ENCODE data around the gene NCOA4. TPM values are rescaled to one million over a fixed set of nuclear protein-coding genes. Genes with fewer than 3 reads are reported as not detected.
"Not testable (repeated sequence)": the region's sequence is repeated elsewhere in the genome, so short reads cannot be mapped to it uniquely, and the experiment has no call there.

Gene NCOA4
- total RNA-seq, 1 donor, result 252 TPM

DNA sequence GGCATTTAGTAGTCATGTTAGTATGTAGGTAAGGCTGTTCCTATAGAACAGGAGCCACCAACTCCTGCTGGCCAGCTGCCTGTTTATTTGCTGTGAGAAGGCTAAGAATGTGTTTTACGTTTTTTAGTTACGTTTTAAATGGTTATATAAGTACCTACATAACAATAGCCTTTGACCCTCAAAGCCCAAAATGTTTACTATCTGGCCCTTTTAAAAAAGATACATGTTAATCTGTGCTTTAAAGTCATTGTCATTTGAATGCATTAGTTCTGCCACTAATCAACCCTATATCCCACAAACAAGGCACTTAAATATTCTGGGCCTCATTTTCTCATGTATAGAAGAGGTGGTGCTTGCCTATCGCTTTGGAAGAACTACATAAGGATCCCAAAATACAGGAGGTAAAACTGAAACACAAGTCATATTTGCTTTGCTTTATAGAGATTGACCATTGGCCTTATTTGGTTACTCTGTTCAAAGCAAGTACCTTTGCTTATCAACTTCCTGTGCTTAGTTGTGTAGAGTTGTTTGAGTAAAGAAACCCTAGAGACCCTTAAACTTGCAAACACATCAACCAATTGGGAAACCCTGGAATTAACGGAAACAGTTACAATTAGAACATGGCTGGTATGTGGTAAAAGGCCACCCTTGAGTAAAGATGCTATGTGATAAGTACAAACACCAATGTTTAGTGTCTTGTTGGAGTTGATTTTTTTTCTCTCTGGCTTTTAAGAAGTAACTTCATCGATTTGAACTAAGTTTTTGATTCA, 32.2 kb downstream of the NCOA4 start:
- DNase-seq (ENCODE audit: low read depth in 2 of 3, low spot score in 2 of 3), result no peak

GRCh38 chr10:45997557-45997956, 32.9 kb downstream of the NCOA4 start:
- no peak for DNase-seq (ENCODE audit: low read depth in 2 of 3, low spot score in 2 of 3)

DNA sequence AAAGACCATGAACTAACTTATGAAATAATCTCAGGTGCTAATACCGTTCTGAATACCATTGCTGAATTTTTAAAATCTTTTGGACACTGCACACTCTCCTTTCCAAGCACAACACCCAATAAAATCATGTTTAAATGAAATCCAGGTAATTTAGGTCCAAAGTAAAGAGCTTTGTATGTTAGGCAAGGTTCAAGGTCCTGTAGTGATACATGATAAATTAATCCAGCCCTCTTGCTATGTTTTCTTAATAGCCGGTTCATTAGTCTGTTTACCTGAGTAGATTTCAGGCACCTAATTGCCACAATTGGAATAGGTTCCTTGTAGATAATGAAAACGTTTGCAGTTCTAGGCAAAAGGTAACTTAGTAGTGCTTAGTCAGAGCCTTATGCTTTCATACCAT, 44.8 kb downstream of the NCOA4 start:
- DNase-seq (ENCODE audit: low read depth in 2 of 3, low spot score in 2 of 3), result not testable (repeated sequence)

GRCh38 chr10:45984473-45984872, 46.0 kb downstream of the NCOA4 start:
- not testable (repeated sequence) for DNase-seq (ENCODE audit: low read depth in 2 of 3, low spot score in 2 of 3)

DNA sequence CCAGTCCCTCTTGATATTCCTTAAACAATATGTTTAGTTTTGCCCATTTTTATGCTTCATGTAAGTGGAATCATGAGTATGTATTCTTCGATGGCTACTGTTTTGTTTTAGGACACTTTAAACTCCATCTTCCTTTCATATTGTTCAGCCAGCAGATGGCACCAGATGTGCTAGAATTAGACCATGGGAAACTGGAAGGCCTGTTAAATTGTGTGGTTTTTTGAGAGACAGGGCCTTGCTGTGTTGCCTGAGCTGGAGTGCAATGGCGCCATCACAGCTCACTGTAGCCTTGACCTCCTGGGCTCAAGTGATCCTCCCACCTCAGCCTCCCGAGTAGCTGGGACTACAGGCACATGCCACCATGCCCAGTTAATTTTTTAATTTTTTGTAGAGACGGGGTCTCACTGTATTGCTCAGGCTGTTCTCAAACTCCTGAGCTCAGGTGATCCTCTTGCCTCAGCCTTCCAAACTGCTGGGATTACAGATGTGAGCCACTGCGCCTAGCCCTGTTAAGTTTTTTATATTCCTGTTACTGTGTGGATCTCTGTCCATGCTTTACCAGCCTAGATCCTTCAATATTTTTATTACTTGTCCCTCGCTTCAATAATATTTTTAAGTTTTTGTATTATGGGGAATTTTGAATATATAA, 46.8 kb downstream of the NCOA4 start:
- DNase-seq (ENCODE audit: low read depth in 2 of 3, low spot score in 2 of 3), result peak in 2 of 3 donors; percentile 63 to 82

DNA sequence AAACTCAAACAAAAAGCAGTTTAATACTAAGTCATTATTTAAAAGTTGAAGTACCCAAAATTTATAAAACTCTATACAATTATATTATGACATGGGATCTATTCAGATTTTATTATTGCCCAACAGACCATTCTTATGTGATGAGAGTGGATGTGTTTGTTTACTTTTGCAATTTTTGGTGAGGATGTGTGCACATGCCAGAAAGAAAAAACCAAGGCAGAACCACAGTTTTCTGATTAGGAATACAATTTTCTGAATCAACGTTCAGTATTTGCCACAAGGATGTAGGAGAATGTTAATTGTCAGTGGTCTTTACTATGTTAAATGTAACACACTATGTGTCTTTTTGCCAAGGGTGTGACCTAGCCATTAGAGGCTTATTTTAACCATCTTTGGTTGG, 49.1 kb downstream of the NCOA4 start:
- not testable (repeated sequence) for DNase-seq (ENCODE audit: low read depth in 2 of 3, low spot score in 2 of 3)

- DNase-seq (ENCODE audit: low read depth in 2 of 3, low spot score in 2 of 3), result not testable (repeated sequence)
Observed at GRCh38 chr10:45978554-45978953, 51.9 kb downstream of the NCOA4 start.

GRCh38 chr10:45974041-45974440, 56.4 kb downstream of the NCOA4 start:
- DNase-seq (ENCODE audit: low read depth in 2 of 3, low spot score in 2 of 3), result peak in 2 of 3 donors; percentile 9 to 21

DNA sequence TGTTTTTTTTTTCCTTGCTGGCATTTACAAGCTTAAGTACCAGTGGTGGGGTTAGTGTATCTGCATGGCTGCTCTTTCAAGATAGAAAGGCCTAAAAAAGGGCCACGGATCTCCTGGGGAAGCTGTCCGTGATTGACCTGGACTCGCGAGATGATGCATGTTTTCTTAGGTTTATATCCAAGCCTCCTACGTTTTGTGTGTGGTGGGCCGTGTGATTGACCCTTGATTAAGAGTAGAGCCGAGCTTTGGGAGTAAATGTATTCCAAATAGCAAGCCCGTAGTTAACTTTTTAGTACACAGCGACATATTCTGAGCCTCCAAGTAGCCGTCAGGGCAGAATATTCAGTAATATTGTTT, 57.6 kb downstream of the NCOA4 start:
- DNase-seq (ENCODE audit: low read depth in 2 of 3, low spot score in 2 of 3), result peak in 1 of 3 donors; percentile 6

DNA sequence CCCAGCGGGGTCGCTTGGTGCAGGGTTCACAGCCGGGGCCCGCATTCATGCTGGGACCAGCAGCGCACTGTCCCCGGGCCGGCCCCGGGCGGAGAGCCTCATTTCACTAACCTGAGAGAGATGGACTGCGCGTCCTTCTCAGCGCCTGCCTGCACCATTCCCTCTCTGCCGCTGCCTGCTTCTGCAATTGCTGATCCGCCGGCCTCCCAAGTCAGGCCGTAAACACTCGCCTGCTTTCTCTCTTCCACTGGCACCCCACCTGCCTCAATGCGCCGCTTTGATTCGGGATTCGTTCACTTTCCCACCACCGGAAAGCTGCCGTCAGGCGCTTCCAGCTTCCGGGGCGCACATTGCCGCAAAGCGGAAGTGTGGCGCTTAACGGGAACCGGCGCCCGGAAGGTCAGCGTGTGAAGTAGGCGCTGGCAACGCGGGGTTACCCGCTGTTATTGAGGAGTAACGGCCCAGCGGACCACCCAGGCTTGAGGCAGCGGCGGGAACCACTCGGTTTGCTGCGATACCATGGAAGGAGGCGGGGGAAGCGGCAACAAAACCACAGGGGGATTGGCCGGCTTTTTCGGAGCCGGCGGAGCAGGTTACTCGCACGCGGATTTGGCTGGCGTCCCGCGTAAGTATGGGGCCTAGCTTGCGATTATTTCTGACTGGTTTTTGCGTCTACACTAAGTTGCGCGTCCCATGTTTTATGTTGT, 58.2 kb downstream of the NCOA4 start, which contains the start of gene TIMM23:
Gene TIMM23, plus strand, starts transcription at position 384 of the 707 bp plus-strand sequence. Its CDS starts 136 bp downstream, at position 520.
- DNase-seq (ENCODE audit: low read depth in 2 of 3, low spot score in 2 of 3), result peak; percentile 55 to 88 (median 82)

DNA sequence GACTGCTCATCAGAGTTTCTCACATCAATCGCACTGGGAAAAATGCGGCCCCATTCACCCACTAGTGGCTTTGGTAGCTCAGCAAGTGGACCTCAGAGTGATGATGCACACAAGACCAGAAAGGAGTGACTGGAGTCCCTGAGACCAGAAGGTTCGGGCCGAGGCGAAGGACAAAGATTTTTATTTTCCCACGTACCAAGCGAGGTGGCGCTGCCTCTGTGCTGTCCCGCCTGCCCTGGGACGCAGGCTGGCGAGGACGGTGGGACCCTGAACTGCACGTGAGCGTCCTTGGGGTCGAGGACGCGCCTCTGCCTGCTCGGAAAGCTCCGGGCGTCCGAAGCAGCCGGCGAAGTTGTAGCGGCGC, 58.7 kb downstream of the NCOA4 start:
- DNase-seq (ENCODE audit: low read depth in 2 of 3, low spot score in 2 of 3), result peak in 2 of 3 donors; percentile 33 to 37

DNA sequence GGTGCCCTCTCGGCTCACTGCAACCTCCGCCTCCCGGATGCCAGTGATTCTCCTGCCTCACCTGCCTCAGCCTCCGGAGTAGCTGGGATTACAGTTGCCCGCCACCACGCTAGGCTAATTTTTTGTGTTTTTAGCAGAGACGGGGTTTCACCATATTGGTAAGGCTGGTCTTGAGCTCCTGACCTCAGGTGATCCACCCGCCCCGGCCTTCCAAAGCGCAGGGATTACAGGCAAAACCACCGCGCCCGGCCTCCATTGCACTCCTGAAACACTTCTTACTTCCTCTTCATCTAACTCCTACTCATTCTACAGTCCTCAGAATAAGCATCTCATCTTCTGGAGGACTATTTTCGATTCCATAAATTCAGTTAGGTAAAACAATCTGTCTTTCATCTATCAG, 59.4 kb downstream of the NCOA4 start:
- not testable (repeated sequence) for DNase-seq (ENCODE audit: low read depth in 2 of 3, low spot score in 2 of 3)

DNA sequence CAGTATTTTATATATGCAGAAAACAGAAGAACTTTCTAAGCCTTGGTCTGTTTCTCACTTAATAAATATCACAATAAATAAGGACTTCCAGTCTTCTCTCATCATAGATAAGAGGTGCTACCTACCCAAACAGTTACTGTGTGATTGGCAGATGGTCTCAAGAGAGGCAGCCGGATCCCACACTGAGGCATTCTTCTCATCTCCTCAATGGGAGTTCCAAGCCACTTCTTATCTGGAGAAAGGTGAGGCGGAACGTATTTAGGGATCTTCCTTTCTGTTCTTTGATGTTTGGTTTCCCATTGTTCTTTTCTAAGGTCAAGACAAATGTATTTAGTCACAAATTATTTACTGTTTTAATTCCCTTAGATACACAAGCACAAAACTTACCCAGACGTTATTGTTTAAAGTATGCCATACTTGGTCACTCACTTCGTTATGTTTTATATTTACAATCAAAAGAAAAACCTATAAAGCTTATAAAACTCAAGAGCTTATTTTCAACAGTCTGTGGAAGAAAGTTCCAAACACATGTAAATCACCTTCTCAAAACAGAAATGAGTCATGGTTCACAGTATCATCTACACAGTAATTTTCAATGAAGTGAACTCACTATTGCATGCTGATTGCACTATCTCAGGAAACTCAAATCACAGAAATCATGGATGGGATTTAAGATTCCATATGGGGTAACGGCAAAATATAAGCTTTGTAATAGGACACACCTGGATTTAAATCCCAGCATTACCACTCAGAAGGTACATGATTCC, 67.6 kb downstream of the NCOA4 start:
- not testable (repeated sequence) for DNase-seq (ENCODE audit: low read depth in 2 of 3, low spot score in 2 of 3)

- DNase-seq (ENCODE audit: low read depth in 2 of 3, low spot score in 2 of 3), result not testable (repeated sequence)
Observed at GRCh38 chr10:45957928-45958327, 72.5 kb downstream of the NCOA4 start.

DNA sequence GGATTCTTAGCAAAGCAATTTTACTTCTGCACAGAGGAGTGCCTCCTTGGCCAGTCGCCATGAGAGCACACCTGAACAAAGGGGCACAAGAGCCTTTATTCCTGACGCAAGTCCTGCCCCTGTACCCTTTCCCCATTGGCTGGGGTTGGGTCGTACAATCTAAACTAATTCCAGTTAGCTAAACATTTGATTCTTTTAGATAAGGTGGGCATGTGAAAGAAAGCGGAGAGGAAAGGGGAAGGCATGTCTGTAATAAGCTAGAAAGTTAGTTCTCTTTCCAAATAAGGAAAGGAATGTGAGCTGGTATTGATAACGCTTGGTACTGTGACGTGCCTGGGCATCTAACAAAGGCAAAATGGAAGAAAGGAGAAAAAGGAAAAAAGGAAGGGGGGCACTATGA, 73.8 kb downstream of the NCOA4 start:
- DNase-seq (ENCODE audit: low read depth in 2 of 3, low spot score in 2 of 3), result not testable (repeated sequence)

Small RNA genes lying within 50 kb of the gene (small RNA-seq; reads per million reads assigned to genes)
- gene SNORA74C-1, result not detected

Other genes starting within 250 kb of the NCOA4 start
- 7.0 TPM for gene AGAP4, start 183.1 kb downstream of the NCOA4 start, total RNA-seq
- gene TIMM23, start 58.1 kb downstream of the NCOA4 start, total RNA-seq, result 30.7 TPM
- gene MSMB, start 15.6 kb upstream of the NCOA4 start, total RNA-seq, result not detected

All from hematopoietic multipotent progenitor cell (in vitro differentiated cells).